GM18861 (cell line): ENCODE results near the gene KBTBD12.
"Not testable (repeated sequence)": the region's sequence is repeated elsewhere in the genome, so short reads cannot be mapped to it uniquely, and the experiment has no call there.

Experiments
- ATAC-seq: cut with Tn5 transposase; IDR thresholded peaks from one replicate; pipeline ENCODE4 v1.9.1; 2021; ENCODE audit not compliant: unreplicated experiment

Gene KBTBD12

GRCh38 chr3:127915115-127915936, at the start of gene KBTBD12:
TSS of gene KBTBD12 (plus strand) at chr3:127915232. CDS start at chr3:127923062, 7,830 bp downstream.
- ATAC-seq = no peak

GRCh38 chr3:127865941-127866340, 49.1 kb upstream of the KBTBD12 start:
- ATAC-seq = no peak

DNA sequence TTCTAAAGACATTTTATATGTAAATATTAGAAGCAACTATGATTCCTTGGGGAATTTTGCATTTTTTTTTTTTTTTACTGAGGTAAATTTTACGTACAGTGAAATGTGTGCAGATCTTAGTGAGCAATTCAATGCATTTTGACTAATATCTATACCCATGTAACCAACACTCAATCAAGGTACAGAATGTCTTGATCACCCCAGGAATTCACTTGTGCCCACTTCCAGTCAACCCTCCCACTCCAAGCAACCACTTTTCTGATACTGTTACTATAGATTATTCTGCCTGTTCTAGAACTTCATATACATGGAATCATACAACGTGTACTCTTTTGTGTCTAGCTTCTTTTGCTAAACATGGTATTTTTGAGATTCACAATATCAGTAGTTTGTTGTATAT, 47.6 kb upstream of the KBTBD12 start:
- no peak for ATAC-seq

GRCh38 chr3:127867986-127868385, 47.0 kb upstream of the KBTBD12 start:
- no peak for ATAC-seq

GRCh38 chr3:127870156-127870555, 44.9 kb upstream of the KBTBD12 start:
- no peak for ATAC-seq

GRCh38 chr3:127874097-127874496, 40.9 kb upstream of the KBTBD12 start:
- not testable (repeated sequence) for ATAC-seq

- no peak for ATAC-seq
These were observed 33.4 kb upstream of the KBTBD12 start for GRCh38 chr3:127881586-127881985.

GRCh38 chr3:127884041-127884440, 31.0 kb upstream of the KBTBD12 start:
- ATAC-seq = no peak

DNA sequence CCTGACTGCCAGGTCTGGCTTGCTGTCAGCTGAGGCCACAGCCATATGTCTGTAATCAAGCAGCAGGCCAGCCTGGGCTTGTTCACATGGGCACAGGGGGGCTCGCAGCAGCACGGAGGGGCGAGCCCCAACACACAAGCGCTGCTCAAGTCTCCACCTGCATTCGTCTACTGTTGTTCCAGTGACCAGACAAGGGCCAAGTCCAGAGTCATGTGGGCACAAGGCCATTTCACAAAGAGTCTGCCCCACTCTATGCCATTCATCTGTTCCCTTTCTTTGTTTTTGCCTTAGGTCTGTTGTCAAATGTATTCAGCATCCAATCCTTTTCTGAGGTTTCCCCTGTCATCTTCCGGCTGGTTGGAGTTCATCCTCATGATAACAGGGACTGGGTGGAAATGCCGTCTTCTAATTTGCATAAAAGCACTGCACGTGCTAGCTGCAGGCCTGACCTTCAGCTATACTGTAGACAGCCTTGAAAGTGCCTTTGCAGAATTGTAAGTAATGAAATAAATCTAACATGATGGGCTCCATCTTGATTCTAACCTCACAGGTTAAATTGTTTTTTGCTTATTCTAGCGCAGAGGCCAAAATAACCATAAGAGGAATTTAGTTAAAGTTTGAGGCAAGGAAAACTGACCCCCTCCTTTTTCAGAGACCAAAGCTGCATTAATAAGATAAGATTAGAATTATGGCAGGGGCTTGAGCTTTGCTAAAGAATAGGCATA, 28.6 kb upstream of the KBTBD12 start:
- ATAC-seq = no peak

DNA sequence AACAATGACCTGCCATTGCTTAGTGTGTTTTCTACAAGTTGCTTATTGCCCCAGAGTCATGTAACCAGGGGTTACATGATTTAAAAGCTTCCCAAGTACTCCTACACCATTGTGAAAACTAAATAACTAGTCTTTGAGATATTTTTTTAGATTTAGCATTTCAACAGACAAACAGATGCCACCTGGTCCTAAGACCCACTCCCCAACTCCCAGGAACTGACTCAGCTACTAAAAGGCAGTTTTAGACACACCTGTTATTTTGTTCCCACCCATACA, 28.1 kb upstream of the KBTBD12 start:
- ATAC-seq = no peak

DNA sequence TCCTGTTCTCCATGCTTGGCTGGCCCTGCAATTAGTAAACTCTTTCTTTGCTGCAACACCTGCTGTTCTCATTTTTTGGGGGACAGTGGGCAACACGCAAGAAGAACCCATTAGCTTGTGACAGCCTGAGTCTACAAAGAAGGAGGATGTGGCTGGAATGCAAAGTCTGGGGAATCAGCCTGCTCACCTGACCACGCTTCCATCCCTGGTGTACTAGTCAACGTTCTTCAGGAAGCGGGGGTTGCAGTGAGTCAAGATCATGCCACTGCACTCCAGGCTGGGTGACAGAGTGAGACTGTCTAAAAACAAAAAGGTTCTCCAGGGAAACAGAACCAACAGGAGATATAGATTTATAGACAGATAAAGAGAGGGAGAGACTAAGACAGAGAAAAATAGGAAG, 27.7 kb upstream of the KBTBD12 start:
- ATAC-seq = no peak

DNA sequence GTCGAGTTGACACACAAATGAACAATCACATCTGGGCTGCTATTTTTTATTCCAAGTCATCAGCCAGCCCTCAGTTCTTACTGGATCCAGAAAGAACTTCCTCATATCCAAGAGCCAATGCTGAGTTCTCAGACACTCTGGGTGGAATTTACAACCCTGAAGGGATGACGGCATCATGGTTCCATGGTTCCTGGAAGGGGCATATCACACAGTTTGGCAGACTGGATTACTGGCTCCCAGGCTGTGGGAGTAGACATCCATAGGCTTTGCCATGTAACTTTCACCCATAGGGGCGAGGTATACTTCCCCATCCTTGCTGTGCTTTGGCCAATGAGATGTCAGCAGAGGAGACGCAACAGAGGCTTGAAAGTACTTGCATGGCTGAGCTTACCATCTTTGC, 26.9 kb upstream of the KBTBD12 start:
- no peak for ATAC-seq

DNA sequence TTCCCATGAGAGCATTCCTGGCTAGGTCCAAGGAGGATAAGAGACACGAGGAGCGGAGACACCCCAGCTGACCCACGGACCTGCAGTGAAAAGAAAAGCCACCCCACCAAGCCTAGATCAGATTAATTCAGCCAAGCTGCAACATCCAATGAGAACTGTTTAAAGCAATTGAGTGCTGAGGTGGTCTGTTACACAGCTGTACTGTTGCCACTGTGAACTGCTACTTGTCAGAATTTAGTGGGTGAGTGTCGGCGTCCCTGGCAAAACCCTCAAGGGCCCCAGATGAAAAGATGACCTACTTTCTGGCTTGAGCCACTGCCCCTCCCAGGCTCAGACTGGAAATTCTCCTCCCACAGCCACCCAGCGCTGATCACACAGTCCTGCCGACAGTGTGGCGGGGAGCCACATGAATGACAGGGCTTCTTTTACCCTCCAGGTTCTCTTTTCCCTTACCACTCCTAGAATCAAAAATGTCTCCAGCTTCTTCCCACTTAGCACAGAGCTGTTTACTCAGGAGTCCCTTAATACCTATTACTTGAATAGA, 26.4 kb upstream of the KBTBD12 start:
- no peak for ATAC-seq

GRCh38 chr3:127889461-127889863, 25.6 kb upstream of the KBTBD12 start:
- ATAC-seq = no peak

DNA sequence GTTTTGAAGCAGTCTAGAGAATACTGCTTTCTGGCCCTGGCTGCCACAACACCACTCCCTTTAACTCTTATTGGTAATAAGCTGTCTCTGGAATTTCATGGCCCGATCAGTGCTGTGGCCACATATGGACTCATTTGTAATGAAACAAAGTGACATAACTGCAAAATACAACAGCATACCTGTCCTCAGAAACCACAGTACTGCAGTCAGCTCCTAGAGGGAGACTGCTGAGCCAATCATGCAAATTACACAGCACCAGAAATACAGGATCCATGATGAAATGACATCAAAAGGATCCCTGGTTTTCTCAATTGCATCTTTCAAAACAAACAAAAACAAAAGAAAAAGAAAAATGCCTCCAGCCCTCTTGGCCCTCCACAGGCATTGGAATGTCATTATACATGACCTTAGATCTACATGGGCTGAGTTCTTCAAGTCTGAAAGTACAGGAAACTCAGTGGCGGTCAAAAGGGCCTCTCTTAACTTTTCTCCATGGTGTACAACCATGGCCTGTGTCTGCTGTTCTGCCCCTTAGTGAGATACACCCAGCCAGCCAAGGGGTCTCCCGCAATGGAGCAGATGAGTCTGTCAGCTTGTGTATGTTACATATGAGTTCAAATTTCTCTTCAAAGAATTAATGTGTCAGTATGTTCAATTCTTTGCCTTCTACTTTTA, 24.9 kb upstream of the KBTBD12 start:
- ATAC-seq = no peak

- not testable (repeated sequence) for ATAC-seq
These were observed 24.3 kb upstream of the KBTBD12 start for GRCh38 chr3:127890651-127891290.

- ATAC-seq = no peak
These were observed 20.6 kb upstream of the KBTBD12 start for GRCh38 chr3:127894481-127894880.

GRCh38 chr3:127899200-127899599, 15.8 kb upstream of the KBTBD12 start:
- no peak for ATAC-seq

- ATAC-seq = no peak
These were observed 15.3 kb upstream of the KBTBD12 start for GRCh38 chr3:127899766-127900165.

DNA sequence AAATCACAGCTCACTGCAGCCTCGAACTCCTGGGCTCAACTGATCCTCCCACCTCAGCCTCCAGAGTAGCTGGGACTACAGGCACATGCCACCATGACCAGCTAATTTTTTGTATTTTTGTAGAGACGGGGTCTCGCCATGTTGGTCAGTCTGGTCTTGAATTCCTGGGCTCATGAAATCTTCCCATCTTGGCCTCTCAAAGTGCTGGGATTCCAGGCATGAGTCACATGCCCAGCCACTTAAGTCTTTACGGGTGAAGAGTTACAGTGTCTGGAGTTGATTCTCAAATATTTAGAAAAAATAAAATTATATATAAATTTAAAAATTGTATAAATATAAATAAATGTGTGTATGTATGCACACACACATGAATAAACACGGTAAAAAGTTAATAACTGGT, 14.5 kb upstream of the KBTBD12 start:
- ATAC-seq = no peak

GRCh38 chr3:127902486-127902885, 12.5 kb upstream of the KBTBD12 start:
- ATAC-seq = no peak
